DMS79 (cell line): ENCODE data around the gene CAMK1D.
"Not testable (repeated sequence)": the region's sequence is repeated elsewhere in the genome, so short reads cannot be mapped to it uniquely, and the experiment has no call there.

ENCODE experiments used
- DNase-seq: peaks from one replicate; lab custom pipeline; 2025; lab: John Stamatoyannopoulos, UW

Gene CAMK1D

DNA sequence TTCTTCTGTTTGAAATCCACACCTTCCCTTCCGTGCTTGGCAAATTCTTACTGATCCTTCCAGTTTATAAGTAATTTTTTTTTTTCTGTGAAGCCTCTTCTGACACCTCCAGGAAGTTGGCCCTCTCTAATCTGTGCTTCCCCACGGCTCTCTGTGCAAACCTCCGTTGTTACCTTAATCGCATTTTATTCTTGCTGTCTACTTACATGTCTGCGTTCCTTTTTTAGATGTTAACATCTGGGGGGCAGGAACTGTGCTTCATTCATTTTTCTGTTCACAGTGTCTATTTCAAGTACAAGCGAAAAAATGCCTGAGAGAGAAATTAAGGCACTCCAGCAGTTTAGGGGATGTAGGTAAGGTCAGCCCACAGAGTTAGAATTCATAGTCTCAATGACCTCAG is 8.4 kb upstream of the CAMK1D start:
- DNase-seq: no peak

DNA sequence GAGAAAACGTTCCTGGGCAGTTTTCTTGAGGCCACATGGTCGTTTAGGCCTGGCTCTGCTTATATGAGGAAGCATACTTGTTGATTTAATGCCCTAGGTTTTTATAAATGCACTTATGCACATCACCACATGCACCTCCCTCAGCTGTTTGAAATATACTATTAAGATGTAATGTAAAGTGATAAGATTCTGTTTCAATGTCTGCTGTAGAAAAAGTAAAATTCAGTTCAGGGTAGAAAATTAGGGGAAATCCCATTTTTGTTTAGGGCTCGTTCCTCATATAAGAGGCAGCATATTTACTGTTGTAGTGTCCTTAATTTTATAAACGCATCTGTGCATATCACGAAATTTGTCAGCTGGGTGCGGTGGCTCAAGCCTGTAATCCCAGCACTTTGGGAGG is 7.8 kb upstream of the CAMK1D start:
- DNase-seq: no peak

DNA sequence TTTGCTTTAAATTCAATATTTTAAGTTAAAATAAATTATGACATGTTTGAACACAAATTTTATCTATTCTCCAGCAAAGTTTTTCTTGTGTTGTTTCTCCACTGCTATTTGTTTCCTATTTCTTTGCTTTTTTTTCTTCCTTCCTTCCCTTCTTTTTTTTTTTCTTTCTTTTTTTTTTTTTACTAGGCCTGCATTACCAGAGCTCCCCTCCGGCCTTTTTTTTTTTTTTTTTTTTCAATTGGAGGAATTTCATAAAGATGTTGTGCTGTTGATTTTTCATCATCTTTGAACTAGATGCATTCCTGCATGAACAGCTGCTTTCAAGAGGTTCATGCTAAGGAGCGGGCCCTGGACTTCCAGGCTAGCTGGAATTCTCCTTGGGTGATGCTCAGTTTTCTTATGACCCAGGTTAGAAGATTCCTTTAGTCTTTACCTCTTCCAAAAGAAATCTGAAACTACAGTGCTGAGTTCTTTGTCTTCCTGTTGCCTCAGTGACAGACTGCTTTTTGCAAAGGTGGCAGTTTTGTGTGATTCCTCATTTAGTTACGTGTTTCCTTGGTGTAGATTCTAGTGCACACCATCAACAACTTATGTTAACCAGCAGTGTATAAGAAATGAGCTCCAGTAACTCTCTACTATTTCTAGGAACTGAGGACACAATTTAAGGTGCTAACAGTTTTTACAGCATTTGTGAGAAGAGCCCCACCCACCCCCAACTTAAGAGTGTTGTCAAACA is 4.8 kb upstream of the CAMK1D start:
- DNase-seq: no peak

DNA sequence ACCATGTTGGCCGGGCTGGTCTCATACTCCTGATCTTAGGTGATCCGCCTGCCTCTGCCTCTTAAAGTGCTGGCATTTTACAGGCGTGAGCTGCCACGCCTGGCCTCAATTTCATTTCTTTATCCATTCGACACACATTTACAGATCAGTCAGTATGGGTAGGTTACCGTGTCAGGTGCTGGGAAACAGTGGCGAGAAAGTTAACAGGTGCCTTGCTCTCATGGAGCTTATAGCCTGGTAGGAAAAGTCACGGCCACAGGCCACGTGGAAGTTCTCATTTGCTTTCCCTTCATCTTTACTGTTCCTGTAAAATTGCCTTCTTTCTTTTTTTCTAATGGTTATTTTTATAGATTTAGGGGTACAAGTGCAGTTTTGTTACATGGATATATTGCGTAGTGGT is 2.6 kb upstream of the CAMK1D start:
- no peak for DNase-seq

DNA sequence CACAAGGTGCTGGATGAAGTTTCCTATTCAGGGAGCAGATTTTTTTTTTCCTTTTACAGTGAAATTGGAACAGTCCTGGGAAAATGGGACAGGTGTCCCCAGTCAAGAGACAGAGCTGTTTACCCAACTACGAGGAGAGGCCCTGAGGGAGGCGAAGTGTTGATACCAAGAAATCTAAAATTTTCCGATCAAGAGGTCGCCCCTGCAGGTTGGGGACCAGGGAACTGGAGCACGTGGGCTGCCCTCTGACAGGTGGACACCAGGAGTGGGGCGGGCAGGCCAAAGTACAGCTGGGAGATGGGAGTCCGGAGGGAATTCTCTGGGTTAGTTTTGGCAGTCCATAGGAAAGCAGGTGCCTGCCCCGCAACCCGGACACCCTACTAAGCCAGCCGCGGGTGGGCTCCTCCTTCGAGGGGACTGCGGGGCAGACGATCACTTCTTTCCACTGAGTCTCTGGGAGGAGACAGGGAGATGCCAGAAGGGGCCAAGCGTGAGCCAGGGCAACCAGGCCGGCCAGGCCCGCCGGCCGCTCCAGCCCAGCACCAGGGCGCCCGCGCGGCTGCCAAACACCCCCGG is 965 bp upstream of the CAMK1D start:
- no peak for DNase-seq

DNA sequence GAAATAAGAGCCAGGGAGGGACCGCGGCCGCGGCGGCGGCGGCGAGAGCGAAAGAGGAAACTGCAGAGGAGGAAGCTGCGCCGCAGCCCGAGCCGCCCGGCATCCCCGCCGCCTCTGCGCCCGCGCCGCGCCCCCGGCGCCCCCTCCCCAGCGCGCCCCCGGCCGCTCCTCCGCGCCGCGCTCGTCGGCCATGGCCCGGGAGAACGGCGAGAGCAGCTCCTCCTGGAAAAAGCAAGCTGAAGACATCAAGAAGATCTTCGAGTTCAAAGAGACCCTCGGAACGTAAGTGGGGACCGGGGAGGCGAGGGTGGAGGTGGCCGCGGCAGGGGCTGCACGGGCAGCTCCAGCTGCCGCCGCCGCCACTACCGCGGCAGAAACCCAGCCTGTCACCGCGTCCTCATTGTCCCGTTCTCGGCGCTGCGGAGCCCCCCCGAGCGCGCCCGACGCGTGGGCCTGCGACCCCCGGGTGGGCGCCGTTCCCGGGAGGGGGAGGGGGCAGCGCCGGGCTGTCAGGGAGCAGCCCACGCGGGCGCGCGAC is 351 bp downstream of the CAMK1D start:
- DNase-seq: no peak

DNA sequence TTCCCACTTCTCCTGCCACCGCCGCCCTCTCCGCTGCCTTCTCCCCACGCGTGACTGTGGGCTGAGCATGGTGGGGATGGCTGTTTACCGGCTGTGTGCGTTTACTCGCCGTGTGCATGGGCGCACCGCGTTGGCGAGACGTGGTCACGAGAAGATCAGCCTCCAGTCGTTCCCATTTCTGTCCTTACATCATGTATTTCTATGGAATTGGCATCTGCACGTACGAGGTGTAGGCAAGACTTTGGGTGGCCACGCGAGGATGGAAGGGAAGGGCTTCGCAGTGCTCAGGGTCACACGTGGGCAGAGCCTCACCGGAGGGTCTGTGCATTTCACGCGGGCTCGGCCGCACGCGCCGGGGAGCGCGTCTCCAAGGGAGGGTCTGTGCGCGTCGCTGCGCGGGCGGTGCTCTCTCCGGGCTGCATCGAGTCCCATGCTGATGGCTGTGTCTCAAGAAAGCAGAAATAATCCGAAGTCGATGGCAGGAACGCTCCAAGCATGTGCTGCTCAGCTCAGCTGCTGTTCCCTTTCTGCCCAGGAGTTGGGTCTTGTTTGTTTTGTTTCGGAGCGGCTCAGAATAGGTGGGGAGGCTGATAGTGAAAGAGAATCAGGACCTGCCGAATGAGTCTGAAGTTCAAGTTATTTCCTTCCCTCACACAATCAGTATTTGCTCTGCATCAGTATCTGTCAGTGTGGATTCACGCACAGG is 973 bp downstream of the CAMK1D start:
- no peak for DNase-seq

DNA sequence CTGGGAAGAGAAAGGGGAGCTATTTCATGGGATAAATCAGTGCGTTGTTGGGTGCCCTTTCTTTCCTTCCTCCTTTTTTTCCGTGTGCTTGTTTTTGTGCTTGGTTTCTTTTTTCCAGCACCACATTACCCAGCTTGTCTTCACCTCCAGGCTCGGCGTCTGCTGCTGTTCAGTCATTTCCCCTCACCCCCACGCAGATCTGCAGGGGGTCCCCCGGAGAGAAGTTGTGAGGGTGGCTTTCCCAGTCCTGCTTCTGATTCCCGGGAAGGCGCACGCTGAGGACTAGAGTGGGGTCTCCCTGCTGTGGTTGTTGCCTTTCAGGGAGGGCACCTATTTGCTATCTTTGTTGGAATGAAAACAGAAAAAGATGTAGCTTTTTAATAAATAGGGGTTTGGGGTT is 1.6 kb downstream of the CAMK1D start:
- DNase-seq: no peak

DNA sequence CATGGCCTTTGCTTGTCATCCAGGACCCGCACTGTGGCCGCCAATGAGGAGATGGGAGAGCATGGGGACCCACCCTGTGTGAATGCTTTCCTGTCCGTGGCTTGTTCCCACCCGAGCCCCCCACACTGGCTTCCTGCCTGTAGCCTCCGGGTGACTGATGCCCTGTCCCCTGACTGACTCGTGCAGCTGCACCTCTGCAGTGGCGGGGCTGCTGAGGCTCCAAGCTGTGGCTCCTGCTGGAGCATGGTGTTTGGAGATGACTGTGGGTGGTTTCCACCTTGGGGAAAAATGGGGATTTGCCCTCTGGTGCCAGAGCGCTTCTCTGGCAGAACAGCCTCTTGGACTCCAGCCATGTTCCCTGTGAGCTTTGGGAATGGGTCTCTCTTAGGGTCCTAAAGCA is 2.1 kb downstream of the CAMK1D start:
- DNase-seq: no peak

DNA sequence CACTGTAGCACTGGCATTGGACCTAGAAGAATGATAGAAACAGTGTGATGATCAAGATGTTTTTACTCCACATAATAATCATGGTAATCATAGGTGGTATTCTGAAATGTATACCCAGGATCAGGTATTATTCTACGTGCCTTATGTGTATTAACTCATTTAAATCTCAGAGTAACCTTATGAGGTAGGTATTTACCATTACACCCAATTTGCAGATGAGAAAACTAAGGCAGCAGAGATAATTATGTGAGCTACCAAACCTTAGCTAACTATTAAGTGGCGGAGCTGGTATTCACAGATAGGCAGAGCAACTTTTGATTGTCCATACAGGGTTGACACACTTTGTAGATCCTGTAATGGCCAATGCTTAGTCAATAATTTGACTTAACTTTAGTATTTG is 2.5 kb downstream of the CAMK1D start:
- DNase-seq: no peak

DNA sequence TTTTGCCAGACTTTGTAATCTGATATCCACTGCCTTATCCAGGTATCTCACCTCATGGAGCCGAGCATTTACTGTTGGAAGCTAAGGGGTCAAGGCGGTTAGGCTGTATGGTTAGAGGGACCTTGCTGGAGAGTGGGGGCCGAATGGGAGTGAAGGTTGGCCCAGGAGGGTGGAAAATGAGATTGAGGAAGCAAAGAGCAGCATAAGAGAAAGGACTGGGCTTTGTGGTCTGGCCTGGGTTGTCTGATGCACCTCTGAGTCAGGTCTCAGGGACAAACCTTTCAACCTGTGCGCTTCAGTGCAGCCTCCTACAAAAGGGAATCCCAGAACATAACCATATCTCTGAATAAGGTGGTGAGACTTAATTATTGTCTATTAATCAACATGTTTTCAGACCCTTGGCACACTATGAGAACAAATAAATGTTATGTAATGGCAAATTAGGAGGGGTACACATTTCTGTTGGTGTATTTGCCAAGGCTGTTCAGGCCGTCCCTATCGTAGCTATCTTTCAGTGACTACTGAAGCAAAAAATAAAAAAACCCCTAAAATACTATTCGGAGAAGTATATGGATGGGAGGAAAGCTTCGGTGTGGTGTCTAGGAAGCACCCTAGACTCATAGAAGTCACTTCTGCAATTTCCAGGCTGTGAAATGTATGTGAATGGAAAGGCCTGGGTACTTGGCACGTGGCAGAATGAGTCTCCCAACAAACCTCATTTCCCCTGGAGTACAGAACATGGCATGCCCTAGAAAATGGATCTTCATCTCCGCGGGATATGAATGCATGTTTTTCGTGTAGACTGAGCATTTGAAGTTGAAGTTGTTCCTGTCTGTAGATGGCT is 4.3 kb downstream of the CAMK1D start:
- no peak for DNase-seq

DNA sequence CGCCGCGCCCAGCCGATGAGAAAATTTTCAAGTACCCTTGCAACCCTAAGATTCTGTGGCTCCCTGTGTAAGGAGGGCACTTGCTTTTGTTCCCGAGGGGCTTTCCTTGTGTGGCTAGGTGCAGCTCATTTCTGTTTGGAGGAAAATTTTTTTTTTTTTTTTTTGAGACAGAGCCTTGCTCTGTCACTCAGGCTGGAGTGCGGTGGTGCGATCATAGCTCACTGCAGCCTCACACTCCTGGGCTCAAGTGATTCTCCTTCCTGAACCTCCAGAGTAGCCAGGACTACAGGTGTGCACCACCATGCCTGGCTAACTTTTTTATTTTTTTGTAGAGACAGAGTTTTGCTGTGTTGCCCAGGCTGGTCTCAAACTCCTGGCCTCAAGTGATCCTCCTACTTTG is 5.3 kb downstream of the CAMK1D start:
- not testable (repeated sequence) for DNase-seq

DNA sequence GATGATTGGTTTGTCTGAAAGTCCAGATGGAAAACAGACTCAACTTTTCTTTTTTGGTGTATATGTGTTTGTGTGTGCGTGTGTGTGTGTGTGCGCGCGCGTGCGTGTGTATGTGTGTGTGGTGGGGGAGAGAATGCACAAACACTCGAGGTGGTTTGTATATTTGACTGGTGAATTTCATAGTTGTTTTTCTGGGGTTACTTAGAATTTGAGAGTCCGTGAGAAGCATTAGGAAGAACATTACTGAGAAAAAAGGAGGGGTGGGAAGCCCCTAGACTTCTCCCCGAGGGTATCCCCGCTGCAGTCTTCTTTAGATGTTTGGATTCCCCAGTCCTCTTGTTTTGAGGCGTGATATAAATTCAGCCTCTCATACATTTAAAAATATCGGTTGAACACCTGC is 6.0 kb downstream of the CAMK1D start:
- DNase-seq: no peak

DNA sequence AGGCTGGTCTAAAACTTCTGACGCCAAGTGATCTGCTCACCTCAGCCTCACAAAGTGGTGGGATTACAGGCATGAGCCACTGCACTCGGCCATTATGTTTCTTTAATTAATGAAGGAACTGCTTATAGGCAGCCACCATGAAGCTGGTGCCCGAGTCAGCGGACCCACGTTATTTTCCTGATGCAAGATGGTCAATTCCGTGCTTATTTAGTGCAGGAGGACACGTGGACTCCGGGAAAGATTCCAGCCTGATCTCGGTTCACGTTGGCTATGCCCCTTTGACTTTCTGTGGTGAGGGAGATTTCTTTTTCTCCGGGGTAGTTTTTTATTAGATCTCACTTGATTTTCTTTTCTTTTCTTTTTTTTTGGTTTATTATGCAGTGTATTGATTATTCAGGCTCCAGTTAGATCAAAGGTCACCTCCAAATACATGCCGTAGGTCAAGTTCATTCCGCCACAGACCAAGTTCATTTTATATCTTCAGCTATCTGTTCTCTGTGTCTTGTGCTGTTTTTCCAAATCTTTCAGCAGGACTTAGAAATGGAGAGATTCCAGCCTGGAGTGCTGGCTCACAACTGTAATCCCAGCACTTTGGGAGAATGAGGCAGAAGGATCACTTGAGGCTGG is 8.3 kb downstream of the CAMK1D start:
- no peak for DNase-seq

DNA sequence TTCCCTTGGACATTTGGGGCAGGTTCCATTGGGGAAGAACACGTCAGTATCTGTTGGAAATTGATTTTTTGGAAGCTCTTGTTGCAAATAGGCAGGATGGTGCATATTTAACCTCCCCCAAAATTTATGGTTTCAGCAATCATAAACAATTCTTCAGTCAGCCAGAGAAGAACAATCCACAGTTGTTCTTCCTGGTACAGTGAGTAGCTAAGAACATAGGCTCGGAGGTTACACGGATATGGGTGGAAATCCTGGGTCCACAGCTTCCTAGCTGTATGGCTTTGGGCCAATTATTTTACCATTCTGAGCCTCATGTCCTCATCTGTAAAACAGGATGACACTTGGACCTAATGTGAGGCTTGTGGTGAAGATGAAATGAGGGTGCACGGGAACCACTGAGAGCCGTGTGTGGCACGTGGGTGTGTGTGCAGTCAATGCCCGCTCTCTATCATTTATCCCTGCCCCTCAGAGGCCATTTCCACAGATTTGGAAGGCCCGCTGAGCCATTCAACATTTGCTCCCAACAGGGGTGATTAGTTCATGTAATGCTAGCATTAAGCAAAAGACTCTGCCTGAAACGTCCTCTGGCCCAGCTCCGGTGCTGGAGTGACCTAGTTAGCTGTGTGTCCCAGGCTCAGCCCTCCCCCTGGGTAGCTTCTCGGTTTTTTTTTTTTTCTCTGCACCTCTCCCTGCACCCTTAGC is 9.7 kb downstream of the CAMK1D start:
- DNase-seq: no peak

DNA sequence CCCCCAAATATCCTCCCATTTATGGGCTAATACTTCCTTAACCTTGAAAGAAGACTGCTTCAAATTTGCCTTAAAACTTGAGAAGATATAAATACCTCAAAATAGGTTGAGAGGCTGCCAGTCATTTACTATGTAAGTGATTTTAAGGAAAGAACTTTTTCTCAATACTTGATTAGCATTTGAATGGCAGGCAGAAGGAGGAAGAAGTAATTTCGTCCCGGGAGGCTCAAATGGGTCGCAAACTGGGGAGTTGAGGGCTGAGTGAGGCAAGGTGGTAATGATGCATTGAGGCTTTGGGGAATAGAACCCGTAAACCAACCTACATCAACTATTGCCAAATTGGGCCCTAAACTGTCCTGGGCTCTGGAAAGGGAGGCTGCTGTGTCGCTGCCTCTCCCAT is 11.1 kb downstream of the CAMK1D start:
- DNase-seq: no peak

DNA sequence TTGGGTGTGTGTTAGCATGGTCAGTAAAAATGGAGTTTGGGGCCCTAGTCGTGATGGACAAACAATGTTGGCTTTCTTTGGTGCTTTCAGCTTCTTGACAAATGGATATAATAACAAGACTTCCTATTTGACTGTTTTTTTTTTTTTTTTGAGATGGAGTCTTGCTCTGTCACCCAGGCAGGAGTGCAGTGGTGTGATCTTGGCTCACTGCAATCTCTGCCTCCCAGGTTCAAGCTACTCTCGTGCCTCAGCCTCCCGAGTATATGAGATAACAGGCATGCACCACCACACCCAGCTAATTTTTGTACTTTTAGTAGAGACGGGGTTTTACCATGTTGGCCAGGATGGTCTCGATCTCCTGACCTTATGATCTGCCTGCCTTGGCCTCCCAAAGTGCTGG is 11.8 kb downstream of the CAMK1D start:
- DNase-seq: not testable (repeated sequence)

DNA sequence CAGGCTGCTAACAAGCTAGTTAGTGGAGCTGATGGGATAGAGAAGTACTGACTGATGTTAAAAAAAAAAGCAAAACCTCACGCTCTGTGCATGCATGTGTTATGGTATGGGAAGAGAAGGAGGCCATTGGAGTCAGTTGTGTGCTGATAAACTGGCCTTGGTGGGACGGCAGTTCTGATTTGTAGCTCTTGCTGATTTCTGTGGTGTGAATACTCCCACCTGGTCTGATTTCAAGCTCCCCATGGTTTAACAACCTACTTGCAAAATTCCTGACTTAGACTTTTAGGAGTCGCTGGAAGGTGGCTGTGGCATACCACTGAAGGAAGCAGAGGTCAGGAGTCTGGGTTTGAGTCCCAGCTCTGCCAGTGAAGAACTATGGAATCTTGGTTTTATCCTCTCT is 15.2 kb downstream of the CAMK1D start:
- DNase-seq: no peak

DNA sequence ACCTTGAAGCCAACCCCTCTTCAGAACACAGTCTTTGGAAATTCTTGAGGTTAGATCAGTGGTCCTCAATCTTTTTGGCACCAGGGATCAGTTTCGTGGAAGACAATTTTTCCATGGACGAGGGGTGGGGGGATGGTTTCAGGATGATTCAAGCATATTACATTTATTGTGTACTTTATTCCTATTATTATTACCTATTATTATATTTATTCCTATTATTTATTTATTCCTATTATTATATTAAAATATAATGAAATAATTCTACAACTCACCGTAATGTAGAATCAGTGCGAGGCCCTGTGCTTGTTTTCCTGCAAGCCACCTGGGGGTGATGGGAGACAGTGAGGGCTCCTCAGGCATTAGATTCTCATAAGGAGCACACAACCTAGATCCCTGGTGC is 17.9 kb downstream of the CAMK1D start:
- no peak for DNase-seq

DNA sequence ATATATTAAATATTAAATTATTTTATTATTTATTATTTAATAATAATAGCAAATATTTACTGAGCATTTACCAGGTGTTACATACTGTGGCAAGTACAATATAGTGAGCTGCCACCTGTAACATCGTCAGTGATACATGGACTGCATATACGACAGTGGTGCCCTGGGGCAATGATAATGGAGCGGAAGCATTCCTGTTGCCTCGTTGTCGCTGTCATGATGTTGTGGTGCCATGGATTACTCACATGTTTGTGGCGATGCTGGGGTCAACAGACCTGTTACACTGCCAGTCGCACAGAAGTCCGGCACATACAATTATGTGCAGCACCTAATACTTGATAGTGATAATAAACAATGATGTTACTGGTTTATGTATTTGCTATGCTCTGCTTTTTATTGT is 20.6 kb downstream of the CAMK1D start:
- no peak for DNase-seq

DNA sequence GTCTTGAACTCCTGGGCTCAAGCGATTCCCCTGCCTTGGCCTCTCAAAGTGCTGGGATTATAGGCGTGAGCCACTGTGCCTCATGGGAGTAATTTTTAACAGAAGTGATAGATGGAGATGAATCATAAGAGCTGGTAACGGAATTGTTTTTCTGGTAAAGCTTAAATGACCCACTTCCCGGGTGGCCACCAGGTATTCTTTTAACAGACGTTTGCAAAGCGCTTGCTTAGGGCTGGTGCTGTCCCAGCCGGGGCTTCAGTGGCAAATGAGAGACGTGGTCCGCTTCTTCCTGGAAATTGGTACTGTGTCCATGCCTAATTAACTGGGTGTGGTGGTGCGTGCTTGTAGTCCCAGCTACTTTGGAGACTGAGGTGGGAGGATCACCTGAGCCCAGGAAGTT is 23.5 kb downstream of the CAMK1D start:
- DNase-seq: no peak
